GM19328 (cell line): ENCODE results near the gene ARHGAP35.
"Not testable (repeated sequence)": the region's sequence is repeated elsewhere in the genome, so short reads cannot be mapped to it uniquely, and the experiment has no call there.

Experiments used
- ATAC-seq: cut with Tn5 transposase; IDR thresholded peaks from one replicate; pipeline ENCODE4 v1.9.1; 2021; ENCODE audit warnings: mild to moderate bottlenecking, moderate library complexity; ENCODE audit not compliant: unreplicated experiment

The ARHGAP35 gene

GRCh38 chr19:46868025-46868802 is 7.4 kb downstream of the ARHGAP35 start:
- ATAC-seq, result no peak

GRCh38 chr19:46871173-46871572 is 10.4 kb downstream of the ARHGAP35 start:
- not testable (repeated sequence) for ATAC-seq

DNA sequence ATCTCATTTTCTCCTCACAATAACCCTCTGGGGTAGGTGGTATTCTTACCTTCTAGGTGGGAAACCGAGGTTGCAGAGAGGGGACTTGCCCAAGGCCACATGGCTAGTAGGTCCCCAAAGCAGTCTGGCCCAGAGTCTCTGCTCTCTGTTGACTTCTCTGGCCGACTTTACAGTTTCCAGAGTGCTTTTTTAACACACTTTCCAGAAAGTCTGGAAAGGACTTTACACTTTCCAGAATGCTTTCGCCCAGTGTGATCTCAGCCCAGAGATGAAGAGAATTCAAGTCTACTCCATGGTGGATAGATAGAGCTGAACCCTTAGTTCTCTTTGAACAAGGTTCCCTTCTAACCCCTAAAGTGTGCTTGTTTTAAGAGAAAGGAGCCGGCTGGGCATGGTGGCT is 12.2 kb downstream of the ARHGAP35 start:
- no peak for ATAC-seq

GRCh38 chr19:46875234-46875633 is 14.4 kb downstream of the ARHGAP35 start:
- no peak for ATAC-seq

DNA sequence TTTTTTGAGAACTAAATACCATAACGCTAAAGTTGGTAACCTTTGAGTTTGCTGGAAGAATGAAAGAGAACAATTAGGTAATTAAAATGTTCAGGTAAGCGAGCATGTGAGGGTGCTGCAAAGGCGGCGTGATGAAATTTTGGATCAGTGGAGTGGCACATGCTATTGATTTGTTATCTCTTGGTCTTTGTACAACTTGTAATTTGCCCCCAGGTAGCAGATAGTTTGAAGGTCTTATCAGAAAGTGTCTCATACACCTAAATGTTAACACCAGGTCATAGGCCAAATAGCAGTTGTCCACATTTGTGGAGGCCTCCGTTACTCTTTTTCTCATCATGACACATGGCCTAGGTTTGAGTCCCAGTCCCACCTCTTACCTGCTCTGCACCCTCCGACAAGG is 14.9 kb downstream of the ARHGAP35 start:
- no peak for ATAC-seq

GRCh38 chr19:46878613-46879375 is 18.0 kb downstream of the ARHGAP35 start:
- ATAC-seq, result no peak

GRCh38 chr19:46880431-46880830 is 19.6 kb downstream of the ARHGAP35 start:
- ATAC-seq, result no peak

DNA sequence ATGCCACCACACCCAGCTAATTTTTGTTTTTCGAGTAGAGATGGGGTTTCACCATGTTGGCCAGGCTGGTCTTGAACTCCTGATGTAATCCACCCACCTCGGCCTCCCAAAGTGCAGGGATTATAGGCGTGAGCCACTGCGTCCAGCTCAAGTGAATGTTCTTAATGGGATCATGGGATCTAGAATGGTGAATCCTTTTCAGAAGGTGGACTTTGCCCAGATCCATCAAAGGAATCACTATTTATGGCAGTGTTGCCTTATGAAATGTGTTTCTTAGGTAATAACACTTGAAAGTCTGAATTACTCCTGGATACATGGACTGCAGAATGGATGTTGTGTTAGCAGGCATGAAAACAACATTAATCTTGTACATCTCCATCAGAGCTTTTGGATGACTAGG is 20.3 kb downstream of the ARHGAP35 start:
- ATAC-seq, result no peak

DNA sequence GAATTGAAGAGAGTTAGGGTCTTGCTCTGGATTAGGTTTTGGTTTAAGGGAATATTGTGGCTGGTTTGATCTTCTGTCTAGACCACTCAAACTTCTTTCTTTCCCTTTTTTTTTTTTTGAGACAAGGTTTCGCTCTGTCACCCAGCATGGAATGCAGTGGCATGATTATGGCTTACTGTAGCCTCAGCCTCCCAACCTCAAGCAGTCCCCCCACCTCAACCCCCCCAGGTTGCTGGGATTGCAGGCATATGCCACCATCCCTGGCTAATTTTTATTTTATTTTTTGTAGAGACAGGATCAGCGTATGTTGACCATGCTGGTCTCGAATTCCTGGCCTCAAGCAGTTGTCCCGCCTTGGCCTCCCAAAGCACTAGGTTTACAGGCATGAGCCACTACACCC is 21.2 kb downstream of the ARHGAP35 start:
- no peak for ATAC-seq

- not testable (repeated sequence) for ATAC-seq
These were observed 22.0 kb downstream of the ARHGAP35 start for GRCh38 chr19:46882751-46883150.

DNA sequence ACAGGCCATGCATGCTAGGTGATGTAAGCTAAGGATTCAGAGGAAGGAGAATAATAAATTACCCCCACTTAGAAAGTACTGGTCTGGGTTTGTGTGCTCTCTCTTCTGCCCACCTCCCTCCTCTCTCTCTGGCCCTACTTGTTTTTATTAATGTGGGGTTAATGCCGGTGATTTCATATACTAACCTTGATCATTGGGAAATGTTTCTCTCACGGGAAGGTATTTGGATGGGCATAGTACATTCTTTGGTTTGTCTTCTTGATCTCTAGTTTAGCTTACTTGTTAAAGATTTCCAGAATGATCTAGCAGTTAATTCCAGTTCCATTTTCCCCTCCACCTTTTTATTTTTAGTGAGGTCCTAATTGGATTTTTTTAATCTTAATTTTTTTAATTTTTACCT is 24.6 kb downstream of the ARHGAP35 start:
- ATAC-seq, result no peak

DNA sequence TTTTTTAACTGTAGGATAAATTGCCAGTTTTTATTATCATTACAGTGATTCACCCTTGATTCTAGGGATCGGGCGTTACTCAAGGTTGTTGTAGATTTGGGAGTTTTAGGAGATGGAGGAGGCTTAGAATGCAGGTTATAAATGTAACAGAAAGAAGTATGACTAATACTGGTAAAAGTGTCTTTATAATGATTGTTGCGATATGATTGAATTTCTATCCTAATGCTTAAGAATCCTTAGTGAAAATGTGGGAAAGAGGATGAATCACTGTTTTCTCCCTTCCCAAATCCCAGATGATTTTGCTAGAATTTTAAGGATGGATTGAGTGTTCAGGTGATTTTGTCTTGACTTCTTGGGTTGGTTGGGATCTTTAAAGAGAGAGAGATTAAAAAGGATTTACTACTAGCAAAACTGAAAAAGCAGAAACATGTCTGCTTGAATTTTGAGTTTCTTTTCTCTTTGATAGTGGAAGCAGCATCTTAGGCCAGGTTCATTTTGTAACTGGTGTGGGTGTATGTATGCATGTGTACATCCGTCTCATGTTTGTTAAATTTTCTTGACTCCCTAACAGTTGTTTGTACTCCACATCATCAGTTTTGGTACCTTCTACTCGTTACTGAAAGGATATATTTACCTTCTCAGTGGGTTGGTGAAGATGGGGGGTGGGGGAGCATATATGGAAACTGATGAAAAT is 25.9 kb downstream of the ARHGAP35 start:
- ATAC-seq, result no peak

- ATAC-seq, result no peak
These were observed 26.5 kb downstream of the ARHGAP35 start for GRCh38 chr19:46887240-46887782.

- ATAC-seq, result no peak
These were observed 29.8 kb downstream of the ARHGAP35 start for GRCh38 chr19:46890423-46891170.

DNA sequence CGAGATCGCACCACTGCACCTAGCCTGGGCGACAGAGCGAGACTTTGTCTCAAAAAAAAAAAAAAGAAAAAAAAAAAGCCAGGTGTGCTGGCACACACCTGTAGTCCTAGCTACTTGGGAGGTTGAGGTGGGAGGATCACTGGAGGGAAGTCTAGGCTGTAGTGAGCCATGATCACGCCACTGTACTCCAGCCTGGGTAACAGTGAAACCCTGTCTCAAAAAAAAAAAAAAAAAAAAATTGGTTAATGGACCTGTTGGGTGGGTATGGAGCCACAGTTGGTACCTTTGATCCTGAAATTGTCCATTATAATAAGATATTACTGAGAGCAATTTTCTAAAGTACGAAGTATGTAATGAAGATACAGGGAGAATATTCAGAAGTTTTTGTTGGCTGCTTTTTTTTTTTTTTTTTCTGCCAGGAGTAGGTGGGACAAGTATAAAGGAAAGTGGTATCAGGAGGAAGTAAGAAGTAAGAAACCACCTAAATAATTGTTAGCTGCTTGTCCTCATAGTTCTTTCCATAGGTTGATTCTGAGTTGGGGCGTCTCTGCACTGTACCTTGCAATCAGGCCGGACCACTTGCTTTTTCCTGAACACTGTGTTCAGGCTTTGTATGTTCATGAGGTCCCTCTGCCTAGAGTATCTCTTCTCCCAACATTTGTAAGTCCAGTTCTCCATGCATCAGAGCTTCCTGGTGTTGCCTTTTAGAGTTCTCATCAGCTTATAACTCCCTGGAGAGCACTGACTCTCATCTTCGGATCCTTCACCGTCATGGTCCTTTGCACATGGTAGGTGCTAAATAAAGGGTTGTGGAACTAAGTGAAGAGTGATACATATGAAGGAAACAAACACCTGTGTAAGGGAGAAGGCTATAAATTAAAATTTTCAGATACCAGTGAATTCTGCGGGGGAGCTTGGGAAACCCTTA is 31.7 kb downstream of the ARHGAP35 start:
- no peak for ATAC-seq

DNA sequence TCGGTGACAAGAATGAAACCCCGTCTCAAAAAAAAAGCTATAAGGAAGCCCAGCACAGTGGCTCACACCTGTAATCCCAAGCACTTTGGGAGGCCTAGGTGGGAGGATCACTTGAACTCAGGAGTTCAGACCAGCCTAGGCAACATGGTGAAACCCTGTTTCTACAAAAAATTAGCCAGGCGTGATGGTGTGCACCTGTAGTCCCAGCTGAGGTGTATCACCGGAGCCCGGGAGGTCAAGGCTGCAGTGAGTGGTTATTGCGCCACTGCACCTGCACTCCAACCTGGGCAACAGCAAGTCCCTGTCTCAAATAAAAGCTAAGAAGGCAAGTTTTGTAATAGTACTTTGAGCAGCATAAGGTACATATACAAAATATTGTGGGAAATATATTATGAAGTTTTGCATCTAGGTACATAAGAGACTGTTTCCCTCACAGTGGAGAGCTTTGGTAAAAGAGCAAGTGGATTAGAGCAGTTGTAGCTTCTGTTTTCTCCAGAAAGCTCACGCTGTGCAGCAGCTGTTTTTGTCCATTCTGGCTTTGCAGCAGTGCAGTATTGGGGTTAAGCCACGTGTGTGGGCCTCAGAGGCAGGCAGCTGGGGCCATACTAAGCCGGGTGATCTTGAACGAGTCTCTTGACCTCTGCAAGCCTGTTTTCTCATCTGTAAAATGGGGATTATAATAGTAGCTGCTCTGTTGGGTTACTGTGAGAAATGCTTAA is 35.4 kb downstream of the ARHGAP35 start:
- no peak for ATAC-seq

GRCh38 chr19:46898731-46899130 is 37.9 kb downstream of the ARHGAP35 start:
- ATAC-seq, result no peak

DNA sequence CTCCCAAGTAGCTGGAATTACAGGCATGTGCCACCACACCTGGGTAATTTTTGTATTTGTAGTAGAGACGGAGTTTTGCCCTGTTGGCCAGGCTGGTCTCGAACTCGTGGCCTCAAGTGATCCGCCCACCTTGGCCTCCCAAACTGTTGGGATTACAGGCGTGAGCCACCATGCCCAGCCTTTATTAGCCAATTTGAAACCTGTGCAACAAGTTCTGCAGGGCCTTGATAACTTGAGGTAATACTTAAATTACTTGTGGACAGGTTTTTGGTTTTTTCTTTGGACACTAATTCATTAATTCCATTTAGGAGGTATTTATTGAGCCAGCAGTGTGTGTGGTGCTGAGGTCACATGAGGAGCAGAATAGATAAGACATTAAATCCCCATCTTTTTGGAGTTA is 39.5 kb downstream of the ARHGAP35 start:
- ATAC-seq, result no peak
